Activated CD8-positive, alpha-beta memory T cell treated with anti-CD3 and anti-CD28 coated beads, Interleukin-2, amount 50 U/mL, for 4 hours (primary cell): Measurements from ENCODE around the gene ITGA11.
"Not testable (repeated sequence)": the region's sequence is repeated elsewhere in the genome, so short reads cannot be mapped to it uniquely, and the experiment has no call there.

Experiments used
- DNase-seq: peaks from one replicate; pipeline ENCODE4 v3.0.0-alpha.2; 2020

ITGA11 gene

GRCh38 chr15:68410466-68411342 is 21.3 kb downstream of the ITGA11 start:
- DNase-seq: no peak

- DNase-seq: no peak
These were observed 22.1 kb downstream of the ITGA11 start for GRCh38 chr15:68409736-68410370.

- no peak for DNase-seq
These were observed 23.0 kb downstream of the ITGA11 start for GRCh38 chr15:68408971-68409370.

GRCh38 chr15:68407886-68408881 is 23.8 kb downstream of the ITGA11 start:
- no peak for DNase-seq

GRCh38 chr15:68407141-68407885 is 24.6 kb downstream of the ITGA11 start:
- no peak for DNase-seq

GRCh38 chr15:68405378-68406250 is 26.3 kb downstream of the ITGA11 start:
- DNase-seq: no peak

- no peak for DNase-seq
These were observed 27.7 kb downstream of the ITGA11 start for GRCh38 chr15:68404056-68404798.

- no peak for DNase-seq
These were observed 28.6 kb downstream of the ITGA11 start for GRCh38 chr15:68403161-68403941.

GRCh38 chr15:68402432-68403160 is 29.4 kb downstream of the ITGA11 start:
- no peak for DNase-seq

GRCh38 chr15:68401496-68402431 is 30.2 kb downstream of the ITGA11 start:
- DNase-seq: no peak

- no peak for DNase-seq
These were observed 31.9 kb downstream of the ITGA11 start for GRCh38 chr15:68400066-68400456.

GRCh38 chr15:68399096-68400065 is 32.6 kb downstream of the ITGA11 start:
- DNase-seq: no peak

- DNase-seq: not testable (repeated sequence)
These were observed 34.0 kb downstream of the ITGA11 start for GRCh38 chr15:68397999-68398398.

GRCh38 chr15:68396068-68396467 is 35.9 kb downstream of the ITGA11 start:
- no peak for DNase-seq

- DNase-seq: no peak
These were observed 40.8 kb downstream of the ITGA11 start for GRCh38 chr15:68391121-68391520.
